Mammary epithelial cell (primary cell): ENCODE results near the gene CNTN4.

Experiments used
- CTCF ChIP-seq, 2 donors: IDR thresholded peaks in 1 of 2; conservative IDR thresholded peaks in 1 of 2; 2 replicates each; pipeline ENCODE4 v1.5.1; 2011 to 2012; ENCODE audit warnings: inconsistent platforms in 2 of 2, low read length in 2 of 2, mild to moderate bottlenecking in 2 of 2, control low read depth in 1 of 2, low read depth in 1 of 2; ENCODE audit not compliant: insufficient read depth in 1 of 2; ENCODE audit errors: extremely low read depth in 1 of 2
- EZH2 ChIP-seq: IDR thresholded peaks from 2 replicates; pipeline ENCODE4 v1.6.1; 2012; ENCODE audit warnings: low read length, inconsistent platforms, borderline replicate concordance

GRCh38 chr3:2212206-2212605, 113.5 kb downstream of the CNTN4 start:
- TF ChIP-seq CTCF (conservative IDR thresholded peaks at IDR 0.05 in 1 of 2, IDR thresholded peaks at IDR 0.05 in 1 of 2; ENCODE audit: extremely low read depth in 1 of 2, insufficient read depth in 1 of 2, low read depth in 1 of 2, low read length in 2 of 2) (no peak), EZH2 (no peak)
